Stimulated activated CD8-positive, alpha-beta memory T cell treated with anti-CD3 and anti-CD28 coated beads, Interleukin-12 subunit alpha, Interleukin-12 subunit beta, amount 100 ng/mL, for 24 hours (primary cell): ENCODE measurements around the gene MAN1C1.

Experiments
- DNase-seq: peaks from one replicate; pipeline ENCODE4 v3.0.0-alpha.2; 2020; ENCODE audit errors: extremely low read depth

MAN1C1 gene

DNA sequence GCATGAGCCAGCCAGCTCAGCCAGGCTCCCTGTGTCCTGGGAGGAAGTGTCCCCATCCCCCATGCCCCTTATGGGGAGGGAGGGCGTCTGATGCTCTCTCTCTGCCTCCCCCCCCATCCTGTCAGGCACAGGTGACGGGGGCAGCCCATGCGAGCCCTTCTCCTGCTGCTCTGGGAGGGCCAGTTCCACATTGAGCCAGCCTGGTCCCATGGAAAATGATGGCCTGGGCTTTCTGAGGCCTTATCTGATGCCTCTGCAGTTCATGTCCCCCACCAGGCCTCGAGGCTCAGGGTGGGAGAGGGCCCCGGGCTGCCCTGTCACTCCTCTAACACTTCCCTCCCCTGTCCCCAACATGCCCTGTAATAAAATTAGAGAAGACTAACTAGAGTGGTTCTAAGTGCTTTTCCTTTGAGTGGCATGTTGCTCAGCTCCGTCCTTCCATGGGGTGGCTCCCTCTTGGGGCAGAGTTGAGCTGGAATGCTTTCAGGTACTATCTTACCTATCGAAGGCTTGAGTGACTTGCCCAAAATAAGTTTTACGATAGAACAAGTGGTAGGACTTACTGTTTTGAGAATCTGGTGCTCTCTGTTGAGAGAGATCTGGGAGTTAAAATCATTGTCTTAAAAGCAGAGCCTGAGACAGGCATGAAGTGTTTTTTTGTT, 201.4 kb downstream of the MAN1C1 start:
- DNase-seq, result no peak

DNA sequence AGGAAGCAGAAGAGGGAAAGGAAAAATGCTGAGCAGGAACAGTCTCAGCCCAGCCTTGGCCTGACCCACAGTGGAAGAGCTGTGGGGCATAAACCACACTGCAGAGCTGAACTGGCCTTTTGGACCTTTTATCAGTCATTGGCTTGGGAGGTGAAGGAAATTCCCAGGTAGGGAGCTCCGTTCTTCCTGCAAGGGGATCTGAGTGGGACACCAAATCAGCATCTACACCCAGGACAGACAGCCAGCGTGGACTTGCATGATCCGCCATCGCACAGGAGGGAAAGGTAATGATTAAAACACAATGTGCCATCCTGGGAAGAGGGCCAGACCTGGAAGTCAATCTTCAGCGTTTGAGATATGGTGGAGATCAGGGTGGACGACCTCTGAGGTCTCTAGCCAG, 202.0 kb downstream of the MAN1C1 start:
- DNase-seq, result no peak

DNA sequence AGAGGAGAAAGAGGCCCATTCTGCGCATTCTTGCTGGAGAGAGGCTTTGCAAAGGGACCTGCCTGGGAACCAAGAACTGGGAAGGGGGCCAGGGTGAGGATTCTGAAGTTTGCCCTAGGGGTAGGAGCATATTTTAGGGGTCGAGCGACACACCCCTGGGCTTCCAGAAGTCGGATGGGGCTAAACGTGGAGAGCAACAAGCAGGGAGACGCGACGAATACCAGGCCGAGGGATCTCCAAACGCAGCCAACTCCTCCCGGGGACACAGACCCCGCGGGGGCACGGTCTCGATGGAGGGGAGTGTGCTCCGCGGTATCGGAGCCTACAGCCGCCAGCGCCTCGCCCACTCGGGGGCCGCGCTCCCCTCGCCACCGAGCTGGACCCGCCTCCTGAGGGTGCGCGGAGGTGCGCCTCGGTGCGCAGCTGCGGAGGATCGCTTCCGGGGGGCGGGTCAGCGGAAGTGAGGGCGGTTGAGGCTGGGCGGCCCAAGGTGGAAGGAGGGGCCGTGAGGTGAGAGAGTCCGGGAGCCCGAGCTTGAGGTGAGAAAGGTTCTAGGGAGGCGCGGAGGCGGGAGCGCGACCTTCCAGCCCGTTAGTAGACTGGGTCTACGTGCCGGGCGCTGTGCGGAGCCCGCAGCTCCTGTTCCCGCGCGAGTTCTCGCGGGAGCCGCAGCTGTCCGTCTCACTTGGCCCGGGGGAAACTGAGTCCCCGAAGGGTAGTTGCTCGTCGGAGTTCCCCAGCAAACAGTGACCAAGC, 203.1 kb downstream of the MAN1C1 start, which contains the start of gene MTFR1L:
Gene MTFR1L, plus strand, starts transcription at position 464 of the 756 bp plus-strand sequence. CDS start 3,151 bp downstream, outside the sequence.
- DNase-seq, result peak; percentile 82

DNA sequence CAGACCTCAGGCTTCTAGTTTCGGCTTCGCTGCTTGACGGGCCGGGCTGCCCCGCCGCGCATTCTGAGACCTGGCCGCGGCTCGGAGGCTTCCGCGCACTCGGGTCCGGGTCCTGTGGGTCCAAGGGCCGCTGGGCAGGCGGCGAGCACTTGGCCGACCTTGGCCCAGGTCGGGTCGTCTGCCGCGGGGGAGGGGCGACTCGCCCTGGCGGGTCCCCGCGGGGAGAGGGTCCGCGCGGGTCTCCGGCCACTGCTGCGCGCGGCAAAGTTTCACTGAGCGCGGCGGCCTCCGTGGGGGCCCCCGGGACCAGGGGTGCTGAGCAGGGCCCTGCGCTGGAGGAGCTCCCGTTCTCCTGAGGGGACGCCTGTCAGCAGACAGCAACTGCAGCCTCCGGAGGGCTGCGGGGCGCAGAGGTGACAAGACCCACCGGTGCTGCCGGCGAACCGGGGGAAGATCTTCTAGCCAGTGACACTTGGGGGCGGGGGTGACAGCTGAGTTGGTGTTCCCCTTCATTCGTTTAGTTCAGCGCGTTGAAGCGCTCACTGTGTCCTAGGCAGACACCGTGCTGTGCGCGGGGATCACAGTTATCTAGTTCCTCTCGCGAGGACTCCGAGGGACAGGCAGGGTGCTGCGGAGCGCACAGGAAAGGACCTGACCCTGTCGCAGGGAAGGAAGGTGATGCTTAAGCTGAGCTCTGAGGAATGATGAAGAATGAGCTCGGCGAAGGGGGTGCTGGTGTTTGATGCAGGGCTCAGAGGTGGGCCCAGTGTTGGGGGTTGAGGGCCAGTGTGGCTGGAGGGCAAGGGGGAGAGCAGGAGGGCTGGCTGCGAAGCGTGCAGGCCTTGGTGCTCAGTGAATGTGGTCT, 203.9 kb downstream of the MAN1C1 start:
- peak; percentile 34 for DNase-seq

DNA sequence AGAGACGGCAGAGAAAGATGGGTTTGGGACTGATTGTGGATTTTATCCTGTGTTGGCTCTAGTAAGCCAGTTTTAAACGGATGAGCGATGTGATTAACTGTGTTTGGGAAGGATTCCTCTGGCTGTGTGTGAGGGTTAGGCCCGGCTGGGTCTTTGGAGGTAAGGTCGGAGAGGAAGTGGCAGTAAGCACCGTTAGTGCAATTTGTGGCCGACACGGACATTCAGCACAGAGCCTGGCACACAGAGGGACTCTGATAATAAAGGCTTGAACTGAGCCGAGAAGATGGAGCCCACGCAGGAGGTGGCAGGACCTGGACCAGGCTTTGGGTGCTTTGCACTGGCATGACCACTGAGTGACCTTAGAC, 204.5 kb downstream of the MAN1C1 start:
- DNase-seq, result no peak

DNA sequence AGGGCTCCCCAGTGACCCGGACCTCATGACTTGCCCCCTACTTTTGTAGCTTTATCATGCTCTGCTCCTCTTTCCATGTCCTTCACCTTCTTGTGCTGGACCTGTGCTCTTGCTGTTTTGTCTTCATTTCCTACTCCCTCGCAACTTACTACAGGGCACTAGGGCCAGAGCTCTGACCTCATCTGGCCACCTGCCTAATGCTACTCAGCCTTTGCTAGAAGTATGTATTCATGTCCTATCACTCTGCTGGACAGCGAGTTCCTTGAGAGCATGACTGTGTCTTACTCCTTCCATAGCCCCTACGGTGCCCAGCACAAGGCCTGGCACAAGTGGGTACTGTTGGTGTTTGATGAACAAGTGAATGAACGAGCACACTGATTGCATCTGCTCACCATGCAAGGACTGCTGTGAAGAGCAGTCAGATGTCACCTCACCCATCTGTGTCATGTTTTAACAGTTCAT, 205.1 kb downstream of the MAN1C1 start:
- DNase-seq, result no peak

DNA sequence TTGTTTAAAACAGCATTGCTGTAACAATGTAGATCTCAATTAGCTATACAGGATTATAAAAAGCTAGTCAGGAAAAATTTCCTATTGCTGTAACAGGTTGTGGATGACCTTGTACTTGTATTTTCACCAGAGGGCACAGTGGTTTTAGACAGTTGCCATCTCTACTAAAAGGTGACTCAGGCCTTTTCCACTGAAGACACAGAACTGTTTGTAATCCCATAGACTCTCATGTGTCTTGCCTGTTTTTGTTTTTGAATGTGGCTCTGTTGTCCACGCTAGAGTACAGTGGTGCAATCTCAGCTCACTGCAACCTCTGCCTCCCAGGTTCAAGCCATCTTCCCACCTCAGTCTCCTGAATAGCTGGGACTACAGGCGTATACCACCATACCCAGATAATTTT, 209.0 kb downstream of the MAN1C1 start:
- DNase-seq, result no peak

DNA sequence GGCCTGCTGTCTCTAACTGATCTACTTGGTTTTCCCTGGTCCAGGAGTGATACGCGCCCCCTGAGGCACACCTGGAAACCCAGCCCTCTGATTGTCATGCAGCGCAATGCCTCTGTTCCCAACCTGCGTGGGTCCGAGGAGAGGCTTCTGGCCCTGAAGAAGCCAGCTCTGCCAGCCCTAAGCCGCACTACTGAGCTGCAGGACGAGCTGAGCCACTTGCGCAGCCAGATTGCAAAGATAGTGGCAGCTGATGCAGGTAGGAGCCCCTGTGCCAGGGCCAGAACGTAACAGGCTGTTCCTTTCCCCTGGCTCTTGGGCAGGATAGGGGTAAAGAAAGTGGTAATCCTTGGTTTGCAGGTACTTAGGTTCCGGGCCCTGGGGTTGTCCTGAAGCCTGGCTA, 210.0 kb downstream of the MAN1C1 start:
- no peak for DNase-seq

DNA sequence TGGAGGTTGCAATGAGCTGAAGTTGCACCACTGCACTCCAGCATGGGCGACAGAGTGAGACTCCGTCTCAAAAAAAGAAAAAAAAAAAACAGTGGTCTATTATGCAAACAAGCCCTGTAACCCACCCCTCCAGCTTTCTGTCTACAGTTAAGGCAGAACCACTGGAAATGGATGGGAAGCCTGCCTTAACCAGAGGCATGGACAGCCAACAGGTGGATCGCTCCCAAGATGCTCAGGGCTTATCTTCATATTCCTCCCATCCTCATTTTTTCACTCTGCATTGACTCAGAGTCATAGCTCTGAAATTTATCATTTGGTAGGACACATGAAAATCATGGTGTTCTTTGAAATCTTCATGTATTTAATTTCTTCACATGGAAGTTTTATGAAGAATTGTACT, 211.9 kb downstream of the MAN1C1 start:
- no peak for DNase-seq

DNA sequence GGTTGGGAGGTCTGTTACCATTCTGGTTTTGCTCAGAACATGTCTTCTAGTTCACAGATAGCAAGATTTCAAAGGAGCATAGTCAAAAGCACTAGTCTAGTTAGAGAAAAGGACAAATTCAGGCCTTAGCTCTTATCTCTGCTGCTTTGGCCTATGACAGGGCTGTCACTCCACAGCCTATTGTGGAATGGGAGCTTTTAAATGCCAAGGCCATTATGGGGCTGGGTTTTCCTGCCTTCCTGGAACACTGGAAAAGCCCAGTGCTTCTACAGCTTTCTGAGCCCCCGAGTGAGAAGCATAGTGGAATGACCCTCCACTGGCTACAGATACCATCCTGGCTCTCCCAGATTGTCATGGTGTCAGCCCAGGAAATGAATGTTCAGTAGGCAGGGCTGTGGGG, 212.5 kb downstream of the MAN1C1 start:
- no peak for DNase-seq

DNA sequence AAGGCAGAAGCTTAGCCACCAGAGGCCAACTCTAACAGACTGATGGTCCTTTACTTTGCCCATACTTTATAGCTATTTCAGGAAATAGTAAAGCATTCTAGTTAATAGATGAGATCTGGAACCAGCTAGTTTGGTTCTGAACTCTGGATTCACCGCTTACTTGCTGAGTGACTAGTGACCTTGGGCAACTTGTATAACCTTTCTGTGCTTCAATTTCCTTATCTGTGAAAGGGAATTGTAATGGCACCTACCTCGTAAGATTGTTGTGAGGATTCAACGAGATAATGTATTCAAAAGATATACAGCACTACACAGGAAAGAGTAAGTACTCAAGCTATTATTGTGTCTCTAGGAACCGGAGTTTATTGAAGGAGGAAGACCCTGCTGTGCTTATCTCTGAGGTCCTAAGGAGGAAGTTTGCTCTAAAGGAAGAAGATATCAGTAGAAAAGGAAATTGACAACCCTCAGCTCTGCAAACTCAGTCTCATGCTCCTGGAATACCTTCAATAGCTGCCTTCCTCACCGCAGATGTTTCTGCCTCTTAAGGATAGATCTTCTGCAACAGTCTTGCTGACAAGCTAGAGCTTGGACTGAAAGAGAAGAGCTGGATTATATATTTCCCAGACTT, 215.1 kb downstream of the MAN1C1 start:
- DNase-seq, result no peak

DNA sequence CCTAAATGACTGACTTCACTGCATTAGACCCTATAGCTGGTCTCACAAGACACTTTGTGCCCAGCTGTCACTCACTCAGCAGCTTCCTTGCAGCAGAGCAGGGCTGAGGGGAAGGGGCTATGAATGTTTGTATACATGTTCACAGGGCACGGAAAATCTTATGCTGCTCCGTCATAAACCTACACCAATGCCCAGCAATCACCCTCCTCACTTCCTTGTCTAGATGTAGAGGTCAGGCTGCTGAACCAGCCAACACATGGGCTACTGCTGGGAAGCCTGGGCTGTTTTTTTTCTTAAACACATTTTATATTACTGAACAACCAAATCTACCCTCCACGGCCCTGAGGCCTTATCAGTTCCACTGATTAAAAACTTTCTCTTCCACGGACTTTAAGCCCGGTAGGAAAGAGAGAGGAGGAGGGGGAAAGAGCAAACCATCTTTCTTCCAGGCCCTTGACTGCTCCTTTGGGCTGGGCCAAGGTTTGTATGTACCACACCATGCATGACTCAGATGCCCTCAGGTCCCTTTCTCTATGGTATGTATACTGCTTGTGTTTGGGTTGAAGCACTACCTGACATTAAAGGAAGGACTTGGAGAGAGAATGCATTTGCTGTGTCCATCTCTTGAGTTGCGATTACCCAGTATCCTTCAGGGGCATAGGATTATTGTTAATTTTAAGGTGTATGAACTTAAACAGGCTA, 215.9 kb downstream of the MAN1C1 start:
- DNase-seq, result no peak

DNA sequence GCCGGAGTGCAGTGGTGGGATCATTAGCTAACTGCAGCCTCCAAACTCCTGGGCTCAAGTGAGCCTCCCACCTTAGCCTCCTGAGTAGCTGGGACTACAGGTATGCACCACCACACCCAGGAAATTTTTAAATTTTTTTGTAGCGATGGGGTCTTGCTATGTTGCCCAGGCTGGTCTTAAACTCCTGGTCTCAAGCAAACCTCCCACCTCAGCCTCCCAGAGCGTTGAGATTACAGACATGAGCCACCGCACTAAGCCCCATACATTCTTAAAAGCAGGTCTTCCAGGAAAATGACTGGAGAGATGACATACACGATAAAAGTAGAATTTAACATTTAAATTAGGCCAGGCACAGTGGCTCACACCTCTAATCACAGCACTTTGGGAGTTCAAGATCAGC, 216.6 kb downstream of the MAN1C1 start:
- no peak for DNase-seq
